Measurements from ENCODE around the gene FBXO44. TPM values are rescaled to one million over a fixed set of nuclear protein-coding genes. Genes with fewer than 3 reads are reported as not detected.
"Not testable (repeated sequence)": the region's sequence is repeated elsewhere in the genome, so short reads cannot be mapped to it uniquely, and the experiment has no call there.

Gene FBXO44
- total RNA-seq, 1 experiment from 2014 or later = 22.6 TPM

- intact Hi-C loops (cut with micrococcal nuclease; ENCODE audit: unreplicated experiment) = loop anchor here (5.0 to 10.0 kb wide), 2 partner anchors 66 to 164 kb away; partner anchors contain the start of gene DISP3
- TF ChIP-seq CTCF (IDR thresholded peaks at IDR 0.05; ENCODE audit: insufficient read depth in 1 of 2, low read depth in 1 of 2, low read length in 1 of 2, severe bottlenecking in 1 of 2, unreplicated experiment in 1 of 2) = no peak
- Mint-ChIP-seq H3K36me3 (ENCODE audit: insufficient read depth, unreplicated experiment) (peaks cover 5% of the 10 kb centered on the region), H3K27me3 (ENCODE audit: insufficient read depth, unreplicated experiment) (peaks cover under 1% of the 10 kb centered on the region), H3K4me1 (ENCODE audit: low read depth, unreplicated experiment) (no peaks in the 10 kb centered on the region), H3K27ac (ENCODE audit: unreplicated experiment) (no peak overlapping the region), H3K9me3 (ENCODE audit: unreplicated experiment) (no peaks in the 10 kb centered on the region), H3K4me3 (ENCODE audit: unreplicated experiment) (no peak overlapping the region)
- Histone ChIP-seq H3K27me3 (replicated peaks; ENCODE audit: control insufficient read depth, insufficient read depth, low read length) (no peaks in the 10 kb centered on the region), H3K4me3 (ENCODE audit: low read depth, low read length) (no peak overlapping the region), H3K4me1 (no peaks in the 10 kb centered on the region), H3K36me3 (ENCODE audit: control insufficient read depth, insufficient read depth, low read length) (no peaks in the 10 kb centered on the region), H3K9me3 (no peaks in the 10 kb centered on the region)
- DNase-seq = no peak
- BruUV-seq (replicated peaks) = no TSS peak
- ChIA-PET CTCF (interaction anchor here (1.0 to 2.3 kb wide), 3 partner anchors 281 to 723 kb away, joined by 3 to 6 read pairs (median 4); no protein-coding TSS in a partner anchor), POLR2A (no interaction called here)
Measured at GRCh38 chr1:11640944-11641343, 13.7 kb upstream of the FBXO44 start.

GRCh38 chr1:11641776-11642305, 12.8 kb upstream of the FBXO44 start:
- no peak overlapping the region for H3K27ac Mint-ChIP-seq (ENCODE audit: unreplicated experiment)
- no peaks in the 10 kb centered on the region for H3K4me1 ChIP-seq
- CTCF ChIA-PET = interaction anchor here (0.5 to 2.3 kb wide), 6 partner anchors 11 to 724 kb away, joined by 3 to 6 read pairs (median 4); no protein-coding TSS in a partner anchor

GRCh38 chr1:11642418-11643017, 12.2 kb upstream of the FBXO44 start:
- H3K9me3 Mint-ChIP-seq (ENCODE audit: unreplicated experiment); H3K27ac Mint-ChIP-seq (ENCODE audit: unreplicated experiment); H3K4me1 ChIP-seq; H3K36me3 ChIP-seq (ENCODE audit: control insufficient read depth, insufficient read depth, low read length); H3K4me3 Mint-ChIP-seq (ENCODE audit: unreplicated experiment); H3K4me3 ChIP-seq (ENCODE audit: low read depth, low read length); H3K27me3 ChIP-seq (replicated peaks; ENCODE audit: control insufficient read depth, insufficient read depth, low read length); BruUV-seq (replicated peaks); H3K9me3 ChIP-seq; H3K27me3 Mint-ChIP-seq (ENCODE audit: insufficient read depth, unreplicated experiment); H3K36me3 Mint-ChIP-seq (ENCODE audit: insufficient read depth, unreplicated experiment); POLR2A ChIA-PET; H3K4me1 Mint-ChIP-seq (ENCODE audit: low read depth, unreplicated experiment): not testable (repeated sequence)
- CTCF ChIA-PET = interaction anchor here (0.5 to 2.3 kb wide), 6 partner anchors 10 to 554 kb away, joined by 3 to 6 read pairs (median 4); partner anchors contain the start of gene DISP3
- DNase-seq = peak in 1 of 2 experiments; percentile 74
- TF ChIP-seq CTCF (IDR thresholded peaks at IDR 0.05; ENCODE audit: insufficient read depth in 1 of 2, low read depth in 1 of 2, low read length in 1 of 2, severe bottlenecking in 1 of 2, unreplicated experiment in 1 of 2) = peak; percentile 89 to 91
- intact Hi-C loops (cut with micrococcal nuclease; ENCODE audit: unreplicated experiment) = loop anchor here (1.0 to 10.0 kb wide), 4 partner anchors 68 to 356 kb away; partner anchors contain the start of gene DISP3

More at GRCh38 chr1:11641776-11642305, 12.8 kb upstream of the FBXO44 start:
- no peak for TF ChIP-seq CTCF (IDR thresholded peaks at IDR 0.05; ENCODE audit: insufficient read depth in 1 of 2, low read depth in 1 of 2, low read length in 1 of 2, severe bottlenecking in 1 of 2, unreplicated experiment in 1 of 2)
- Mint-ChIP-seq H3K4me3 (ENCODE audit: unreplicated experiment) (no peak overlapping the region), H3K36me3 (ENCODE audit: insufficient read depth, unreplicated experiment) (peaks cover 5% of the 10 kb centered on the region), H3K4me1 (ENCODE audit: low read depth, unreplicated experiment) (no peaks in the 10 kb centered on the region), H3K9me3 (ENCODE audit: unreplicated experiment) (no peaks in the 10 kb centered on the region), H3K27me3 (ENCODE audit: insufficient read depth, unreplicated experiment) (no peaks in the 10 kb centered on the region)
- BruUV-seq (replicated peaks) = no TSS peak
- POLR2A ChIA-PET = interaction anchor here (0.6 kb wide), 1 partner anchor 55 kb away, joined by 3 read pairs; no protein-coding TSS in a partner anchor
- no peak for DNase-seq
- Histone ChIP-seq H3K9me3 (no peaks in the 10 kb centered on the region), H3K36me3 (ENCODE audit: control insufficient read depth, insufficient read depth, low read length) (no peaks in the 10 kb centered on the region), H3K27me3 (replicated peaks; ENCODE audit: control insufficient read depth, insufficient read depth, low read length) (no peaks in the 10 kb centered on the region), H3K4me3 (ENCODE audit: low read depth, low read length) (no peak overlapping the region)
- intact Hi-C loops (cut with micrococcal nuclease; ENCODE audit: unreplicated experiment) = loop anchor here (1.0 to 10.0 kb wide), 4 partner anchors 67 to 356 kb away; partner anchors contain the start of gene DISP3
